PFSK-1 (cell line): ENCODE results near the gene DYNLT5.

Source experiments
- FOXP2 ChIP-seq: optimal IDR thresholded peaks from 2 replicates; pipeline ENCODE3; 2011; ENCODE audit warnings: borderline replicate concordance, control low read depth, inconsistent platforms; ENCODE audit not compliant: insufficient read depth; ENCODE audit errors: extremely low read length, extremely low read depth
- POLR2AphosphoS5 ChIP-seq: IDR thresholded peaks from 2 replicates; pipeline ENCODE4 v1.6.1; 2012; ENCODE audit warnings: low read depth, mild to moderate bottlenecking, control low read depth, low read length, moderate library complexity
- REST ChIP-seq, 2 experiments: IDR thresholded peaks; 2 replicates each; pipeline versions ENCODE4 v1.6.1 to v1.8.0; 2011 to 2012; ENCODE audit warnings: low read depth in 2 of 2, low read length in 2 of 2, control low read depth in 1 of 2, inconsistent platforms in 1 of 2, mild to moderate bottlenecking in 1 of 2, moderate library complexity in 1 of 2; ENCODE audit not compliant: insufficient read depth in 1 of 2
- SIN3A ChIP-seq: IDR thresholded peaks from 2 replicates; pipeline ENCODE4 v1.6.1; 2012; ENCODE audit warnings: mild to moderate bottlenecking, low read length, moderate library complexity, borderline replicate concordance; ENCODE audit not compliant: insufficient read depth
- TAF1 ChIP-seq: IDR thresholded peaks from 2 replicates; pipeline ENCODE4 v1.6.1; 2012; ENCODE audit warnings: low read length, control low read depth, borderline replicate concordance; ENCODE audit not compliant: insufficient read depth

DNA sequence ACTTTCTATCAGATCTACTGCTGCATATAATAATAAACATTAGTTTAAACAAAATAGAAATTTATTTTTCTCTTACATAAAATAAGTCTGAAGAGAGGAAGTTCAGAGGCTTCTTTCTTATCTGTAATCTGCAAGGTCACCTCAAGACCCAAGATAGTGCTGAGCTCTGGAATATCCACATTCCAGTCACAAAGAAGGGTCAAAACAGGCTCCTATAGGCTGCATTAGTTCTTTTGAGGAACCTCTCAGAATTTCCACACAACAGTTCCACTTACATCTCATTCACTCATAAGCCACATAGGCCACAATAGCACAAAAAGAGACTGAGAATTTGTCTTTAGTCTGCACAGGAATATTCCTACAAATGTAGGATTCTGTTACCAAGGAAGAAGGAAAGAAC is 15.4 kb downstream of the DYNLT5 start:
- TF ChIP-seq POLR2AphosphoS5 (no peak), REST (IDR thresholded peaks at IDR 0.05; ENCODE audit: insufficient read depth in 1 of 2, low read depth in 2 of 2, low read length in 2 of 2) (no peak), SIN3A (no peak), TAF1 (no peak), FOXP2 (no peak)
